ENCODE results near the gene CAMSAP1.
"Not testable (repeated sequence)": the region's sequence is repeated elsewhere in the genome, so short reads cannot be mapped to it uniquely, and the experiment has no call there.

CAMSAP1 gene

GRCh38 chr9:135920256-135920930 lies 13.0 kb upstream of the CAMSAP1 start:
- no peak for DNase-seq

GRCh38 chr9:135919318-135919890 lies 12.1 kb upstream of the CAMSAP1 start:
- no peak for DNase-seq

- not testable (repeated sequence) for DNase-seq
These were observed 8.9 kb upstream of the CAMSAP1 start for GRCh38 chr9:135916227-135916626.

- no peak for DNase-seq
These were observed 7.6 kb upstream of the CAMSAP1 start for GRCh38 chr9:135914921-135915320.

- not testable (repeated sequence) for DNase-seq
These were observed 3.9 kb upstream of the CAMSAP1 start for GRCh38 chr9:135911233-135911632.

- DNase-seq = no peak
These were observed 3.4 kb upstream of the CAMSAP1 start for GRCh38 chr9:135910757-135911156.

- no peak for DNase-seq
These were observed 2.9 kb upstream of the CAMSAP1 start for GRCh38 chr9:135910216-135910615.

GRCh38 chr9:135909371-135909770 lies 2.0 kb upstream of the CAMSAP1 start:
- no peak for DNase-seq

- no peak for DNase-seq
These were observed 1.4 kb upstream of the CAMSAP1 start for GRCh38 chr9:135908754-135909204.

GRCh38 chr9:135908093-135908753 lies 877 bp upstream of the CAMSAP1 start:
- no peak for DNase-seq

GRCh38 chr9:135907006-135907430 lies 328 bp downstream of the CAMSAP1 start:
- DNase-seq = no peak

- peak; percentile 35 for DNase-seq
These were observed 898 bp downstream of the CAMSAP1 start for GRCh38 chr9:135906291-135907005.

- peak; percentile 58 for DNase-seq
These were observed 1.7 kb downstream of the CAMSAP1 start for GRCh38 chr9:135905380-135906258.

- DNase-seq = no peak
These were observed 3.4 kb downstream of the CAMSAP1 start for GRCh38 chr9:135903786-135904520.

- no peak for DNase-seq
These were observed 4.0 kb downstream of the CAMSAP1 start for GRCh38 chr9:135903358-135903656.

GRCh38 chr9:135902655-135903357 lies 4.5 kb downstream of the CAMSAP1 start:
- DNase-seq = no peak

- DNase-seq = no peak
These were observed 5.5 kb downstream of the CAMSAP1 start for GRCh38 chr9:135901826-135902225.

GRCh38 chr9:135901031-135901758 lies 6.2 kb downstream of the CAMSAP1 start:
- no peak for DNase-seq

GRCh38 chr9:135898634-135899407 lies 8.5 kb downstream of the CAMSAP1 start:
- no peak for DNase-seq

- no peak for DNase-seq
These were observed 10.7 kb downstream of the CAMSAP1 start for GRCh38 chr9:135896626-135897025.

Measured in NCI-H510A treated with DMSO at 0.1 percent for 48 hours (cell line).